Nephron (organoid): ENCODE measurements around the gene C11orf24.

Experiments used
- H3K27ac Mint-ChIP-seq, 3 experiments: 2 replicates each; pipeline ENCODE4 v1.8.0; 2020; ENCODE audit warnings: mixed read lengths in 3 of 3, mild to moderate bottlenecking in 2 of 3, moderate library complexity in 1 of 3
- H3K27me3 Mint-ChIP-seq: 2 replicates; pipeline ENCODE4 v1.8.0; 2021; ENCODE audit warnings: low read depth, mild to moderate bottlenecking, moderate library complexity, mixed read lengths
- H3K36me3 Mint-ChIP-seq: 2 replicates; pipeline ENCODE4 v1.8.0; 2020; ENCODE audit warnings: low read depth, mixed read lengths
- H3K4me1 Mint-ChIP-seq: 2 replicates; pipeline ENCODE4 v1.8.0; 2020; ENCODE audit warnings: mixed read lengths
- H3K4me3 Mint-ChIP-seq, 3 experiments: 2 replicates each; pipeline ENCODE4 v1.8.0; 2020; ENCODE audit warnings: mild to moderate bottlenecking in 3 of 3, mixed read lengths in 3 of 3, moderate library complexity in 2 of 3
- H3K9me3 Mint-ChIP-seq: 2 replicates; pipeline ENCODE4 v1.8.0; 2020; ENCODE audit warnings: mixed read lengths
- TF ChIP-seq, protein P1 (sequence below), 3 experiments: fragments of 200-600 bp; sonication (generic); IDR thresholded peaks; one replicate each; pipeline ENCODE4 v1.5.0; 2021; ENCODE audit warnings: antibody characterized with exemption in 3 of 3; ENCODE audit not compliant: unreplicated experiment in 3 of 3

C11orf24 gene

GRCh38 chr11:68226421-68226820 is 45.4 kb downstream of the C11orf24 start:
- no peak overlapping the region for H3K27ac Mint-ChIP-seq
- no peaks in the 10 kb centered on the region for H3K36me3 Mint-ChIP-seq
- H3K27me3 Mint-ChIP-seq = peaks cover 3% of the 10 kb centered on the region
- H3K9me3 Mint-ChIP-seq = peaks cover 10% of the 10 kb centered on the region
- TF ChIP-seq, protein P1, sequence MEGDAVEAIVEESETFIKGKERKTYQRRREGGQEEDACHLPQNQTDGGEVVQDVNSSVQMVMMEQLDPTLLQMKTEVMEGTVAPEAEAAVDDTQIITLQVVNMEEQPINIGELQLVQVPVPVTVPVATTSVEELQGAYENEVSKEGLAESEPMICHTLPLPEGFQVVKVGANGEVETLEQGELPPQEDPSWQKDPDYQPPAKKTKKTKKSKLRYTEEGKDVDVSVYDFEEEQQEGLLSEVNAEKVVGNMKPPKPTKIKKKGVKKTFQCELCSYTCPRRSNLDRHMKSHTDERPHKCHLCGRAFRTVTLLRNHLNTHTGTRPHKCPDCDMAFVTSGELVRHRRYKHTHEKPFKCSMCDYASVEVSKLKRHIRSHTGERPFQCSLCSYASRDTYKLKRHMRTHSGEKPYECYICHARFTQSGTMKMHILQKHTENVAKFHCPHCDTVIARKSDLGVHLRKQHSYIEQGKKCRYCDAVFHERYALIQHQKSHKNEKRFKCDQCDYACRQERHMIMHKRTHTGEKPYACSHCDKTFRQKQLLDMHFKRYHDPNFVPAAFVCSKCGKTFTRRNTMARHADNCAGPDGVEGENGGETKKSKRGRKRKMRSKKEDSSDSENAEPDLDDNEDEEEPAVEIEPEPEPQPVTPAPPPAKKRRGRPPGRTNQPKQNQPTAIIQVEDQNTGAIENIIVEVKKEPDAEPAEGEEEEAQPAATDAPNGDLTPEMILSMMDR (IDR thresholded peaks at IDR 0.05; ENCODE audit: unreplicated experiment in 3 of 3) = no peak
- no peak overlapping the region for H3K4me3 Mint-ChIP-seq
- no peaks in the 10 kb centered on the region for H3K4me1 Mint-ChIP-seq

DNA sequence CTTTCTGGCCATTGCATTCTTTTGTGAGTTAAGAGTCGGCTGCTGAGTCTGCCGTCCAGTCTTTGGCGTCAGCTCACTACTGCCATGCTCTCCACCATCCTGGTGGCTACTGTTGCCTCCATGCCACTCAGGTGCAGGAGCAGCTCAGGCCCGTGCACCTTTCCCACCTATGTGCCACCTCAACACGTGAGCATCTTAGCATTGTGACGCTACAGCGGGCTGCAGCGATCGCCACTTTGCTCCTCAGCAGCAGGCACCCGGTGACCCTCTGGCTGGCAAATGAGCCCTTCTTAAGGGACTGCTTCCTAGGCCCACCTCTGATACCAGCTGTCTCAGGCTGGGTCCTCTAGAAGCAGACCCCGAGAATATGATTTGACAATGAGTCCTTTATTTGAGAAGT is 47.2 kb downstream of the C11orf24 start:
- peaks cover 10% of the 10 kb centered on the region for H3K9me3 Mint-ChIP-seq
- H3K36me3 Mint-ChIP-seq = no peaks in the 10 kb centered on the region

GRCh38 chr11:68223275-68223674 is 48.5 kb downstream of the C11orf24 start:
- Mint-ChIP-seq H3K4me1 (no peaks in the 10 kb centered on the region), H3K27ac (no peak overlapping the region), H3K36me3 (no peaks in the 10 kb centered on the region), H3K27me3 (peaks cover 3% of the 10 kb centered on the region), H3K9me3 (peaks cover 8% of the 10 kb centered on the region), H3K4me3 (no peak overlapping the region)
- TF ChIP-seq, protein P1 (IDR thresholded peaks at IDR 0.05; ENCODE audit: unreplicated experiment in 3 of 3) = no peak

More for the DNA sequence above, 47.2 kb downstream of the C11orf24 start:
- Mint-ChIP-seq H3K27ac (no peak overlapping the region), H3K27me3 (peaks cover 3% of the 10 kb centered on the region), H3K4me3 (no peak overlapping the region), H3K4me1 (no peaks in the 10 kb centered on the region)
- TF ChIP-seq, protein P1 (IDR thresholded peaks at IDR 0.05; ENCODE audit: unreplicated experiment in 3 of 3) = no peak

GRCh38 chr11:68221406-68221805 is 50.4 kb downstream of the C11orf24 start:
- no peak overlapping the region for H3K27ac Mint-ChIP-seq
- no peak overlapping the region for H3K4me3 Mint-ChIP-seq
- H3K36me3 Mint-ChIP-seq = no peaks in the 10 kb centered on the region
- H3K9me3 Mint-ChIP-seq = peaks cover 8% of the 10 kb centered on the region
- TF ChIP-seq, protein P1 (IDR thresholded peaks at IDR 0.05; ENCODE audit: unreplicated experiment in 3 of 3) = no peak
- no peaks in the 10 kb centered on the region for H3K4me1 Mint-ChIP-seq
- no peaks in the 10 kb centered on the region for H3K27me3 Mint-ChIP-seq

- peak overlapping the region in 2 of 3 experiments; percentile 94 for H3K27ac Mint-ChIP-seq
- TF ChIP-seq, protein P1 (IDR thresholded peaks at IDR 0.05; ENCODE audit: unreplicated experiment in 3 of 3) = no peak
Measured at GRCh38 chr11:68216171-68216938, 55.4 kb downstream of the C11orf24 start.

More at GRCh38 chr11:68216171-68216938, 55.4 kb downstream of the C11orf24 start:
- Mint-ChIP-seq H3K9me3 (no peaks in the 10 kb centered on the region), H3K36me3 (no peaks in the 10 kb centered on the region), H3K4me1 (peaks cover 23% of the 10 kb centered on the region), H3K4me3 (peak overlapping the region; percentile 27 to 43 (median 40)), H3K27me3 (peaks cover 11% of the 10 kb centered on the region)
